NT2/D1 (cell line): ENCODE measurements around the gene TFRC.
"Not testable (repeated sequence)": the region's sequence is repeated elsewhere in the genome, so short reads cannot be mapped to it uniquely, and the experiment has no call there.

Source experiments
- YY1 ChIP-seq: IDR thresholded peaks from 2 replicates; pipeline ENCODE4 v1.6.1; 2011; ENCODE audit not compliant: insufficient read length, insufficient read depth
- ZNF274 ChIP-seq: IDR thresholded peaks from 2 replicates; pipeline ENCODE4 v1.6.1; 2011; ENCODE audit warnings: mild to moderate bottlenecking, low read depth, low read length

GRCh38 chr3:196005338-196005737 is 76.6 kb downstream of the TFRC start:
- not testable (repeated sequence) for TF ChIP-seq ZNF274, YY1
